Inflammatory macrophage treated with lipopolysaccharide for 4 hours (primary cell): ENCODE results near the gene NECTIN1.

Experiments used
- DNase-seq: peaks from one replicate; pipeline ENCODE4 v3.0.0-alpha.2; 2020

NECTIN1 gene

DNA sequence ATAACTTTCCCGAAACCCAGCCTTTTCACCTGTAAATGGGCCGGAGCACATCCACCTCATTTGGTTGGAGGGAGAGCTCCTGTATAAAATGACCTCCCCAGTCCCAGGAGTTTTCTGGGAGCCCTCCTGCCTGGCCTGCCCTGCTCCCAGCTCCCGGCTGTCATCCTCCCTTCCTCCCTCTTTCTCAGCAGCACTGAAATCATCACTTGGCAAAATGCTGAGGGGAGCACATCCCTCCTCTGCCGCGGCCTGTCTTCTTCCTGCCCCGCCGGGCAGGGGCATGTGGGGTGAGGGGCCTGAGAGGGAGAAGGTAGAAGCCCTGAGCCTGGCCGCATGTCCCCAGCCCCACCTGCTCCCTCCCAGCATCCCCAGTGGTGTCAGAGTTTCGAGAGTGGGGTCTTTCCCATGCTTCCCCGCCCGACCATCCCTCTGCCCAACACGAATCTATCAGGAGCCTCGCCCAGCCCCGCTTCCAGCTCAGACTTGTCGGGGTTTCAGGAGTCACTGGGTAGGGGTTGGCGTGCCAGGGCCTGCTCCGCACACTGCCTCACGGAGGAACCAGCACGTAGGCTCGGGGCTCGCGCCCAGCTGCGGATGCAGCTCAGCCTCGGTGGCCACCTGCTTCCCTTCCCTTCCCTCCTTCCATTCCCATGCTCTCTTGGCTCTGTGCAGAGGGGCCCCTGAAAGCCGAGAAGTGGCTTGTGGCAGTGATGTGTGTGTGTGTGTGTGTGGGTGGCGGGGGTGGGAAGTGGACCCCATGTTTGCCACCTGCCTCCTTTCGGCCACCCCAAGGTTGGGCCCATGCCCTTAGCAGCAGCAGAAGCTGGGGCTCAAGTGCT is 37.1 kb downstream of the NECTIN1 start:
- no peak for DNase-seq

DNA sequence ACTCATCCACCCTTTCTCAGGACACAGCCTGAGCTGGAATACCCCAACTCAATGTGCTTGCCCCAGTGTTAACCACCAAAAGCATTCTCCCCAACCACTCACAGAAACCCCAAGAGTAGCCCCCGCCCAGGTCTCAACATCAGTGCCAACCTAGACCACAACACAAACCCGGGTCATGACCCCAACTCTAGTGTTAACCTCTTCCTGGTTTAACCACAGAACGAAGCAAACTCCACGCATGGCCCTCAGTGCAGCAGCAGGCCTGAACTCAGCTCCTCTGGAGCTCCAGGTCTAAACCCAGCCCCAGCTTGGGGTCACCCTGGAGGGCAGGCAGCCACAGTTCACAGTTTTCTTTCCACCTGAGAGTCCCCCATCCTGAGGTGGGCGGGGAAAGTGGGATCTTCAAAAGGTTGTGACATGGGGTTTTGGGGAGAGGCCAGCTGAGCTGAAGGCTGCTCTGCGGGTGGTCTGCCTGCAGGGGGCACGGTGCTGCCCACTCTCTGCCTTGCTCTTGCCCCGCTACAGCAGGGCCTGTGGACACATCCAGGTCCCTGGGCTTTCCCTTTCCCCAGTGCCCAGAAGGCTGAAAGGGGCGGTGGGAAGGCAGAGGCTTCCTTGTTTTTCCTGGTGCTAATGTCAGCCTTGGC is 37.9 kb downstream of the NECTIN1 start:
- DNase-seq: no peak

DNA sequence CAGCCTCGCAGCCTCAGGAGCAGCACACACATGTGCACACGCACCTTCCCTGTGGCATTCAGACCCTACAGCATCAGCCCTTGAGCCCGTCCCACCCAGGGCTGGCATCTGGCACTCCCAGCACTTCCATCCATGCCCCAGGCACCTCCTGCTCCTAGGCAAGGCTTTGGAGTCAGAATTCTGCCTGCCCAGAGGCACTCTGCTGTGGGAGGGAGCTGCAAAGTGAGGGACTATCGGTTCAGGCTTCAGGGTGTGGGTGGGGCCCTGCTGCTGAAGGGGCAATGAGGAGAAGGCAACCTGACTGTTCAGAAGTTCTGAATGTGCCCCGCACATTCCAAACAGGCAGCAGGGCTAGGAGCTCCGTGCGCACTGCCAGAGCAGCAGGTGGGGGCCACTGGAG is 39.7 kb downstream of the NECTIN1 start:
- no peak for DNase-seq

DNA sequence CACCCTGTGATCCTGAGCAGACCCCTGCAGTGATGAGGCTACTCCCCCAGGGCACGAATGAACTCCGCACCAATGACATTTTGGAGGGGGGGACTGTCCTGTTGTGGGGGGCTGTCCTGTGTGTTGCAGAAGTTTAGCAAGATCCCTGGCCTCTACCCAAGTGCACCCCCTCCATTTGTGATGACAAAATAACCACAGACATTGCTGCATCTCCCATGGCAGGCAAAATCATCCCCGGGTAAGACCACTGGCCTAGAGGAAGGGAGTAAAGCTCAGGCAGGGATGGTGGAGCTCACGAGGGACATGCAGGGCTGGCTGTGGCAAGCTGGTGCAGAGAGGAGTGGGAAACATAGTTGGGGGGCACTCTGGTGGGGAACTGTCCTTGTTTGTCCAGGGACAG is 40.6 kb downstream of the NECTIN1 start:
- no peak for DNase-seq

DNA sequence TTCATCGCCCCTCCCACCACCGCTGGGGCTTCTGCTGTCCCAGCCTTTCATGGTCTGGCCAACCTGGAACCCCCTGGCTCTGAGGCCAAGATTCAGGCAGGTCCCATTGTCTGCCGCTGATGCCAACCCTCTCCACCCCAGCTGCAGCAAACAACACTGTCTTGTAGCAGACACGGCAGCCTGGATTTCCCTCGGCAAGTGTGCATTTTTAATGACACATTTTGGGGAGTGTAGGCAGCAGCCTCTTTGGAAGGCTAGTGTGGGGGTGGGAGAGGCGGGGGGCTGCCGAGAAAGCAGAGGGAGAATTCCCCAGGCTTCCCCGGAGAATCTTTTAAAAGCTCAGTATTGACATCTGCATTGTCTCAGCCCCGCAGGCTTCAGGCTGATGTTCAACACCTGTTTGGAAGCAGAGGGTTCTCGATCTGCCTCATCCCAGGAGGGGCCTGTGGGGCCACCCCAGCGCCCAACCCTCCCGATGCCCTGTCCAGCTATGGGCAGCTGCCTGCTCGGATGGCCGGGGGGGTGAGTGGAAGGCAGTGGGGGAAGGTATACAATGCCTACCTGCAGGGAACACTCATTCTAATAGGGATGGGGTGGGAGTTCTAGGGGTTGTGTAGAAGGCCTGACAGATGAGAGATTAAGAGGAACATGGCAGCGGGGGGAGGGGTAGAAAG is 41.5 kb downstream of the NECTIN1 start:
- no peak for DNase-seq

DNA sequence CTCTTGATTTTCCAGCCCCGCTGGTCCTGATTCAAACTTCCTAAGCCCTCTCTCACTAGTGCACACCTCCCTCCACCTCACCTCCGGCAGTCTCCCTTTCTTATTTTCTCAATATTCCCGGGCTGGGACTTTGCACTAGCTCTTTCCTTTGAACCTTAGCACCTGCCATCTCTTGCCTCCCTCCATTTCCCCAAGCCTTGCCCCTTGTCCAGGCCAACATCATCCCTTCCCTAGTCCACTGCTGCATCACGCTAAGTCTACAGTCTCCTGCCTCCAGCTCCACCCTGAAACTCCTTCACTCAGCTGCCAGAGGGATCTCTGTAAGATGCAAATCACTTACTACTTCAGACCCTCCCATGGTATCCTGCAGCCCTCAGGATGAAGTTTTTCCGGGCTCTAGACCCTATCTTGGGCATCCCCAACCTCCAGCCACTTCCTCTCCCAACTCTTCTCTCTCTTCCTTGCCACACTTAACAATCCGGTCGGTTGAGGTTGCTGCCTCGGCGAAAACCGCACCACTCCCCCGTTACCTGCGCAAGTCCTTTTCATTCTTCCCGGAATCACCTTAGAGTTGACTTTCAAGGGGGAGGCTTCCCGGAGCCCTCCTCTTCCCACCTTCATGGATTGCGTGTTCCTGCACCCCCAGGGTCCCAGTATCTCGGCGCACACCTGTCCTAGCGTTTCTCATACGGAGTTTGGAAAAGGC is 42.7 kb downstream of the NECTIN1 start:
- no peak for DNase-seq

DNA sequence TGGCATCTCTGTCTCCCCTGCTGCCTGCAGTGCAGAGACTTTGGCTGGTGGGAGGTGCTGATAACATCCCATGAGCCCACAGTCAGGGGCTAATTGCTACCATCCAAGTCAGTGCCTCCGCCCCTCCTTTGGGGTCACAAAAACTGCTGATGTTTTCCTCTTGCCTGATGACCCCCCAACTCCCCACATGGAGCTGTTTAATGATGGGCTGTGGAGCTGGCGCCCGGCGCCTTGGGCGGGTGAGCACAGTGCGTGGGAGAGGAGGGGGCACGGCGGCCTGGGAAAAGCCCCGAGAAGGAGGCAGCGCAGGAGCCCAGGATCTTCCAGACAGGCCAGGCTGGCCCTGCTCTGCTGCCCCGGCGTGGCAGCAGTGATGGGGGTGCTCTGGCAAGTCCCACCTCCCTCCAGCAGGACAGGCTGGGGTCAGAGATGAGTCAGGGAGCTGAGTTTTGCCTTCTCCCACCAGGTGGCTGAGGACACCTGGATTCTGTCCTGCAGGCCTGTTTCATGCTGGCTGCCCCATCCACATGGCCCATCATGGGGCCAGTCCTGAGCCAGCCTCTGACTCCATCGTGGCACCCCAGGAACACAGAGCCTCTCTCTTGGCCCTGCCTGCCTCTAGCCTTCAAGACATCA is 43.8 kb downstream of the NECTIN1 start:
- DNase-seq: no peak

DNA sequence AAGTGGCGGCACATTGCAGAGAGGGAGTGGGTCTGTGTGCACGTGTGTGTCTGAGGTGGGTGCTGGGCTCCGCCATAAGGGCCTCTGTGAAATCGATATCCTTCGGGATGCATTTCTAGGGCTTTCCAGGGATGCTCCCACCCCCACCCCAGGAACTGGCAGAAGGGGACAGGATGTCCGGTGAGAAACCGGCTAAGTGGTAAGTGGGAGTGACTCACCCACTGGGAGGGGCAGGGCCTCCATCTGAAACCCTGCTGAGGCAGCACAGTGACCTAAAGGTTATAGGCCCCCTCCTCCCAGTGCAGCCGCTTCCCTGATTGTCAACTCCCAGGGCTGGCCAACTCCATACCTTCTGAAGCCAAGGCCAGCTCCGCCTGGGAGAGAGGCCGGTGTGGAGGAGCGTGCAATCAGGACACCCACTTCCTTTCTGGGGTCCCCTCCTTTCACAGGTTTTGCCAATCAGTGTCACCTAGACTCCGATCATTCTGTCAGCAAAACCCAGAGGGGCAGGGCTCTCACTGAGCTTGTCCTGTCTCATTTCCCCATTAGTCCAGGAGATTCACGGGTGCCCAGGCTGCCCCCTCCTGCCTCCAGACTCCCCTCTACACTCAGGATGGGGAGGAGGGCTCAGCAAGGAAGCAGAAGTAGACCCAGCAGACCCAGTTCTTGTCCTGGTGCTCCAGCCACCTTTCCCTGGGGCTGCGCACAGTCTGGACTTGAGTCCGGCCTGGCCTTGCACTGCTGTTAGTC is 44.5 kb downstream of the NECTIN1 start:
- DNase-seq: no peak

DNA sequence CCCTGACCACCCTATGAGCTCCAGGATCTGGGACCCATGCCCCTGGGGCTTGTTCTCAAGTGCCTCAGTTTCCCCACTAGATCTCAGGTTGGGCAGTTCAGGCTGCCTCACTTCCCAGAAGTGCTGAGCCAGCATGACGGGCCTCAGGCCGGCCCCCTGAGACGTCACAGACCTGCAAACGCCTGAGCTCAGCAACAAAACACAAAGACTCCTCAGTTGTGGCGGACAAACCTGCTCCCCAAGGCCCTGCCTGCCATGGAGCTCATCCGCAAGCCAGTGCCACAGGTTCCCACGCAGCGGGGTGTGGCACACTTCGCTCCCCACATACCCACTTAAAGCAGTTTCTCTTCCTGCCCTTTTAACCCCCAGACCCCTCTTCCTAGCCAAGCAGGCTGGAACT is 45.2 kb downstream of the NECTIN1 start:
- no peak for DNase-seq

DNA sequence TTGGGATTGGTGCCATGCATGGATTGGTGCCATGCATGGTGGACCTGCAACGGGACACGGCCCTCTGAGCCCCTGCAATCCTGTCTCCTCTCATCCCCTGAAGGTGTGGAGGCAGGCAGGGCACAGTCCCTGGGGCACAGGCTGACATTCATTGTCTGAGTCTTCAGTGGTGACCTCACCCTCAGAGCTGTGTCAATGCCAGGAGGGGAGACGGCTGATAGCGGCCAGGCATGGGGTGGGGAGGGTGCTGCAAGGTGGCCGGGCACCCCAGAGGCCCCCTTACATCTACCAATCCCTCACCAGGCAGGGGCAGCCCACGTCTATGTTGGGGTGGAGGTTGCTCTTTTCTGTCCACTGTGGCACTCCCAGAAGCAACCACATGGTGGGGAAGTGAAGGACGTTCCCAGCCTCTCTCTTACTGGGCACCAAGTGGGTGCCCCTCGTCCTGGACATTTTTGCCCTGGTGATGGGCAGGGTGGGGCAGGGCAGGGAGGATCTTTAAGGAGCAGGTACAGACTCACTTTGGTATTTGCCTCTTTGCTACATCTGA is 47.6 kb downstream of the NECTIN1 start:
- no peak for DNase-seq

DNA sequence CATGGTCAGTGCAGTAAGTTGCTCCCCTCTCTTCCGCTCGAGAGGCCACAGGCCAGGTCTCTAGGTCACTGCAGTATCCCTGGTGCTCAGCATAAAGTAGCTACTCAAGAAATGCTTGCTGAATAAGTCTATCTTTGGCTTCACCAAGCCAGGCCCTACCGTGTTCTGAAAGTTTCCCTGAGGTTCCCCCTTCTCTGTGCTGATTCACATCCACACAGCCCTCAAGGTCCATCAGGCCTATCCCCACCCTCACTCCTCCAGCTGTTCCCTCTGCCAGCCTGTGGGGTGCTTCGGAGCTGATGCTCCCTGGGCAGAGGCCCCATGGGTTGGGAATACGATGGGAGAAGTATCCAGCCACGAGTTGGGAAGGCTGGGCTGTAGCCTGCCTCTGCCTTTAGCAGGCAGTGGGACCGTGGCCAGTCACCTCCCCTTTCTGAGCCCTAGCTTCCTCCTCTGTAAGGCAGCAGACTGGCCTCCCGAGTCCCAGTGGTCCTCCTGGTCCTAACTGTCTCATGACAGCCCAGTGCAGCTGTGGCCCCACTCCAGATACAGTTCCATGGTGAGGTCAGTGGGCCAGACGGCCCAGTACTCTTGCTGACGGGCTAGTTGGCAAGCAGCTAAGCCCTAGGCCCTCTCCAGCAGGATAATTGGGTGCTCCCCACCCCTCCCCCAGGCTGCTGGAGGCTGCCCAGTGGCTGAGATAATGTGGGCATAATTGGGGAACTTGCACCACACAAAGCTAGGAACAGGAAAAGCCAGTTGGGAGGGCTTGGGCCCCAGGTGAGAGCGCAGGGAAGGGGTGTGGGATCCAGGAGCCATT is 48.2 kb downstream of the NECTIN1 start:
- DNase-seq: peak; percentile 19

DNA sequence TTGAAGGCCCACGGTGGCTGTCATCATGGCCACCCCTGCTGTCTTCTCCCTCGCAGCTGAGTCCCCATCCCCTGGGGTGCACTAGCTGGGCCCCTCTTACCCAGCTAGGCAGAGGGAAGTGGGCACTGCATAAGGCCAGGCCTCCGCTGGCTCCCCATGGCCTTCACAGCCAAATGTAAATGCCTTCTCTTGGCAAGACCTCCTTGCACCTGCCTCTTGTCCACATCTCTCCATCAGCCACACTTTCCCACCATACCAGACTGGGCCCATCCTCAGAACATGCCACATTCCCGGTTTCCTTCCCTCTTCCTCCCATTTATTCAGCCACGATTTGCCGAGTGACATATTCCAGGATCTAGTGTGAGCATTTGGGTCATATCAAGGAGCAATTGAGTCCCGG is 49.7 kb downstream of the NECTIN1 start:
- no peak for DNase-seq

DNA sequence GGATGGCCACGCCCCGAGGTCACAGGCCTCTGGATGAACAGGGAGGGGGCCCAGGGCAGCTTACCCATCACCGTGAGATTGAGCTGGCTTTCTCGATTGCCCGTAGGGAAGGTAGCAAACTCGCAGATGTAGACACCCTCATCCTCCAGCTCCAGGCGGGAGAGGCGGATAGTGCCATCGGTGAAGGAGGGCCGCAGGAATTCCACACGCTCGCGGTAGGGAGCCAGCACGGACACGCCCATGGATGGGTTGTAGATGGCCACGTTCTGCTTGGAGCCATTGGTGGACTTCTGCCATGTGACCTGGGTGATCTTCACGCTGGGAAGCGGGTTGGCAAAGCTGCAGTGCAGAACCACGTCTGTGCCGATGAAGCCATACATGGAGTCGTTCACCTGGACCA is 50.6 kb downstream of the NECTIN1 start:
- DNase-seq: no peak

DNA sequence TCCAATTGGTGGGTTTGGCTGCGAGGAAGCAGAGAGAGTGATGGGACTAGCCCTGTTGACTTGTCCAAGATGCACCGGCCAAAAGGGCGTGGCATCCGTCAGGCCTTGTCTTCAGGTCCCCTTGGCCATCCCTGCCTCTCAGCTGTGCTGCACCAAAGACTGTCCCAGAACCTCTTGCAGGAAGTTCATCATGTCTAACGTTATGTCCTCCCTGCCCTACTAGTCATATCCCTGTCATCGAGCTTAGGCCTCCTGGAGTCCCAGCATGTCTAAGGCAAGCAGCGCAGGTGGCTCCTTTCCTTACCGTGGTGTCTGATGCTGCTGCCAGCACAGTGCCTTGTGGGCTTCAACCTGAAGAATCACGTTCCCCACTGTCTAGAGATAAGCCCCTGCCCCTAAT is 51.2 kb downstream of the NECTIN1 start:
- DNase-seq: no peak

DNA sequence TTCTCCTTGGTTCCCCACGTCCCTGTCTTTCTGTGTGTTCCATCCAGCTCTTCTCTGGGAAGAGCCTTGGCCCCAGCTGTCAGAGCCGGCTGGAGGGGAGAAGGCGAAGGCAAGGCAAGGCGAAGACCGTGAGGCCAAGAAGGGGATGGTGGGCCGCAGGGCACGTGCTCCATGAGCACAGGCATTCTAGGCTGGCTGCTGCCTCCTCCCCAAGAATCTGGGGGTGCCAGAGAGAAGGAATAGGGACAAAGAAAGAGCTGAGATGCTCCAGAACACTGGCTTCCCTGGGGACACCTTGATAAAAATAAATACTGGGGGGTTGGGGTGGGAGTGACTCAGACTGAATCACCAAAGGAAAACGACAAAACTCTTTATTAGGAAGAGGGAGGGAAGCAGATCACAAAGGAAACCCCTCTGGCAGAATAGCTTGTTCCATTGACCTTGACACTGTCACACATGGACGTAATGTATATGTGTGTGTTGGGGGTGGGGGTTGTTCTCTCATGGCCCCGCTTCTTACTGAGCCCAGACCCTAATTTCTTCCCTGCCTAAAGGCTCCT is 52.5 kb downstream of the NECTIN1 start:
- DNase-seq: no peak

DNA sequence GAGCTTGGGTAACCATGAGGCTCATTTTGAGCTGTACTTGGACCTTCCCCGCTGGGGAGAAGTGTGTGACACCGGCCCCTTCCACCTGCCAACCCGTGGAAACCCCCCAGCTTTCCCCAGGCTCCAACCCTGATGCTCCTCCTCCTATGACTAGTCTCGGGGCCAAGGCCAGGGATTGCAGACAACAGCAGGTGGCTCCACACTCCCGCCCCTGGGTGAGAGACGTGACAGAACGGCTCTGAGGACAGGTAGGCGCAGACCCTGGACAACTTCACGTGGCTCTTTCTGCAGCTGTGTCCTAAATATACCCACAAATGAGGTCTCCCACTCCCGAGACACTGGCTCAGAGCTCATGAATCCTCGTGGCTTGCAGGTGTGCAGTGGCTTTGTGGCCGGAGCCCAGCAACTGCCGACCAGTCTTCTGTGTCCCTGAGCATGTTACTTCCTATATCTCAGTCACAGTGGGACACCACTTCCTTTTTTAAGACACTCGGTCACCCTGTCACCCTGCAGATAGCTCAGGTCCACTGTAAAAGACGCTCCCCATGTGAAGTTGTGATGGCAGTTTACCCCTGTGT is 55.2 kb downstream of the NECTIN1 start:
- peak; percentile 39 for DNase-seq

DNA sequence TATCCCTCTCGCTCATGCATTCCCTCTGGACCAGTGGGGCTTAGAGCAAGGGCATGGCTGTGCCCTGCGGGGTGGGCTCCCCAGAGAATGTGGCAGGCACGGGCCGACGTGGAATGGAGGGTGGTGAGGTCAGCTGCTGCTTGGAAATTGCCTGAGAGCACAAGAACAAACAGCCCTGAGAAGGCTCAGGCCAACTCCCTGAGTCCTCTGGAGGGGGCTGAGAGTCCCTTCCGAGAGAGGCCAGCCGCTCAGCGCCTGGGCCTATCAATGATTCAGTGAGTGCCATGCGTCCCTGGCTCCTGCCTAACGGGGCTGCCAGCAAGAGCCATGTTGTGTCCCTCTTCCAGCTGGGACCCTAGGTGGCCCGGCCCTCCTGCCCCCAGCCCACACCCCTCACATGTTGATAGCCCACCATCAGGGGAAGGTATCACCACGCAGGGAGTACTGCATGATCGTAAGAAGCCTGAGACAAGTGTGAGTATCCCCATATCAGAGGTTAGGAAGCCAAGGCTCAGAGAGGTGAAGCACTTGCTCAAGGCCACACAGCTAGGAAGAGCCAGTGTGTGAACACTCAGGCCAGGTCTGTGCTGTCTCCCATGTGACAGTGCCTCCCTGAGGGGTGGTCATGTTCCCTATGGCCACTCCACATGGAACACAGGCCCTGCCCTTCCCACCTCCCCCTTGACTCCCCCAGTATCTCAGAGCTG is 55.8 kb downstream of the NECTIN1 start:
- no peak for DNase-seq

DNA sequence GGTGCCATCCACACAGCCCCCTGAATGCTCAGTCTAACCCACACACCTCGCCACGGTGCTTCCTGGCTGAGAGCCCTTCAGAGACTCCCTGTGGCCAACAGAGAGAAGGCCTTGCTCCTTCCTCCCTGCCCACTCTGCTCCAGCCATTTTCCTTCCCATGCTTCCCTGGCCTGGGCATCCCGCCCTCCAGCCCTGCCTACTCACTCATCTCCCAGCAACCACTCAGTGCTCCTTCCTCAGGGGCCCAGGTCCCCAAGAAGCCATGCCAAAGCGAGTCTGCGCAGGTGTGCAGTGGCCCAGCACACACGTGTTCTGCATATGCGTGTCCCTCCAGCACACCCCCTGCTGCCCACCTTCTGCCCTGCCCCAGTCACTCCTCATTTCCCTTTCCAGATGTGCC is 56.4 kb downstream of the NECTIN1 start:
- no peak for DNase-seq

DNA sequence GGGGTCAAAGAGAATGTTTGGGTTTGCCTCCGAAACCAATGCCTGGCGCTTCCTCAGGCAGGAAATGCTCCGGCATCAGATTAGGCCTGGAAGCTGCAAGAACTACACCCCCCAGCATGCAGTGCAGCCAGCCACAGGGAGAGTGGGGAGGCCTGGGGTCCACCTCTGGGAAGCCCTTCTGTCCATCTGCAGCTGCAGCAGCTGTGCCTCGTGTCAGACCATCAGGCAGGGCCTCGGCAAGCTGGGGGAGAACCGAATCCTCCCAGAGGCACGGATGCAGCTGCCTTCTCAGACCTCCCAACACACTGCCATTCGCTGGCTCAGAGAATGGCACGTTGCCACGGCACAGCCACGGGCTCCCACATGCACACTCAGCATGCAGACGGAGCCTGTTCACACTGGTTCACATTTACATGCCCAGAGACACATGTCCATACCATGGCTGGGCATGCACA is 57.4 kb downstream of the NECTIN1 start:
- no peak for DNase-seq
